GM12873 (cell line): ENCODE results near the gene C2orf78.
A peak's percentile ranks its signal among the peaks of the same experiment; 100 is the strongest.

Experiments
- CTCF ChIP-seq: IDR thresholded peaks from 2 replicates; pipeline ENCODE4 v1.5.1; 2012; ENCODE audit warnings: low read depth, mild to moderate bottlenecking, moderate library complexity, low read length, control low read depth; ENCODE audit not compliant: insufficient read depth; ENCODE audit errors: missing control alignments

The C2orf78 gene

GRCh38 chr2:73766994-73767393 is 17.0 kb upstream of the C2orf78 start:
- TF ChIP-seq CTCF: no peak

- no peak for TF ChIP-seq CTCF
These were observed 13.3 kb upstream of the C2orf78 start for GRCh38 chr2:73770725-73771124.

GRCh38 chr2:73772819-73773218 is 11.2 kb upstream of the C2orf78 start:
- no peak for TF ChIP-seq CTCF

GRCh38 chr2:73776381-73776780 is 7.6 kb upstream of the C2orf78 start:
- TF ChIP-seq CTCF: no peak

GRCh38 chr2:73776869-73777519 is 7.0 kb upstream of the C2orf78 start:
- no peak for TF ChIP-seq CTCF

- peak; percentile 96 for TF ChIP-seq CTCF
These were observed 4.3 kb upstream of the C2orf78 start, which contains the start of gene DUSP11 for GRCh38 chr2:73779467-73780236. DUSP11 (minus strand) TSS chr2:73780103; CDS start chr2:73779974, 129 bp downstream.

GRCh38 chr2:73780237-73780582 is 3.8 kb upstream of the C2orf78 start:
- TF ChIP-seq CTCF: no peak
